GM21723 (cell line): Measurements from ENCODE around the gene NCK2.

Experiments
- ATAC-seq: cut with Tn5 transposase; IDR thresholded peaks from one replicate; pipeline ENCODE4 v1.9.1; 2021; ENCODE audit warnings: mild to moderate bottlenecking, moderate library complexity; ENCODE audit not compliant: unreplicated experiment

Gene NCK2

GRCh38 chr2:105841551-105841950, 96.8 kb downstream of the NCK2 start:
- ATAC-seq: no peak

- ATAC-seq: no peak
Observed at GRCh38 chr2:105842555-105842954, 97.8 kb downstream of the NCK2 start.

- ATAC-seq: no peak
Observed at GRCh38 chr2:105843476-105844374, 99.0 kb downstream of the NCK2 start.

GRCh38 chr2:105845976-105846375, 101.3 kb downstream of the NCK2 start:
- ATAC-seq: no peak

GRCh38 chr2:105847056-105847455, 102.3 kb downstream of the NCK2 start:
- no peak for ATAC-seq

GRCh38 chr2:105848367-105848766, 103.7 kb downstream of the NCK2 start:
- no peak for ATAC-seq

GRCh38 chr2:105849431-105850179, 104.9 kb downstream of the NCK2 start:
- no peak for ATAC-seq

- no peak for ATAC-seq
Observed at GRCh38 chr2:105852066-105852465, 107.4 kb downstream of the NCK2 start.

- ATAC-seq: no peak
Observed at GRCh38 chr2:105853354-105854088, 108.8 kb downstream of the NCK2 start.

GRCh38 chr2:105854972-105855371, 110.3 kb downstream of the NCK2 start:
- ATAC-seq: no peak

GRCh38 chr2:105856581-105856980, 111.9 kb downstream of the NCK2 start:
- ATAC-seq: no peak

- no peak for ATAC-seq
Observed at GRCh38 chr2:105857076-105857740, 112.5 kb downstream of the NCK2 start.

- ATAC-seq: peak; percentile 66
Observed at GRCh38 chr2:105858868-105859693, 114.4 kb downstream of the NCK2 start.

- no peak for ATAC-seq
Observed at GRCh38 chr2:105859694-105859951, 114.9 kb downstream of the NCK2 start.

GRCh38 chr2:105860567-105860966, 115.9 kb downstream of the NCK2 start:
- ATAC-seq: no peak

GRCh38 chr2:105861200-105861599, 116.5 kb downstream of the NCK2 start:
- ATAC-seq: no peak

- no peak for ATAC-seq
Observed at GRCh38 chr2:105862843-105863242, 118.1 kb downstream of the NCK2 start.

GRCh38 chr2:105864262-105864661, 119.5 kb downstream of the NCK2 start:
- no peak for ATAC-seq

GRCh38 chr2:105865222-105865913, 120.7 kb downstream of the NCK2 start:
- no peak for ATAC-seq
